Spinal cord (tissue), 10 donors: ENCODE results near the gene SLC11A2. TPM values are rescaled to one million over a fixed set of nuclear protein-coding genes. Genes with fewer than 3 reads are reported as not detected.

Source experiments
- DNase-seq, 6 donors: peaks; one replicate each; pipeline versions ENCODE4 v3.0.0 to v3.0.0-alpha.2; 2013 to 2015; ENCODE audit warnings: low spot score in 6 of 6, low read depth in 4 of 6
- H3K27ac ChIP-seq: one replicate; pipeline ENCODE4 v1.5.1; 2013; ENCODE audit warnings: low read depth, low read length, control low read depth
- H3K27me3 ChIP-seq: one replicate; pipeline ENCODE4 v1.6.1; 2013; ENCODE audit warnings: low read length; ENCODE audit not compliant: control insufficient read depth, insufficient read depth
- H3K36me3 ChIP-seq: one replicate; pipeline ENCODE4 v1.6.1; 2013; ENCODE audit warnings: low read length; ENCODE audit not compliant: control insufficient read depth, insufficient read depth
- H3K4me1 ChIP-seq: one replicate; pipeline ENCODE4 v1.6.1; 2013; ENCODE audit warnings: low read length; ENCODE audit not compliant: control insufficient read depth, insufficient read depth
- H3K4me3 ChIP-seq: one replicate; pipeline ENCODE4 v1.5.1; 2013; ENCODE audit warnings: low read depth, low read length, control low read depth
- H3K9me3 ChIP-seq: one replicate; pipeline ENCODE4 v1.6.1; 2013; ENCODE audit warnings: low read length; ENCODE audit not compliant: control insufficient read depth, insufficient read depth
- WGBS: methylation state at CpG from one replicate; pipeline ENCODE4 v1.1.5; 2013; ENCODE audit warnings: missing lambda C conversion rate; ENCODE audit not compliant: insufficient coverage; 5-methylcytosine and 5-hydroxymethylcytosine counted together
- polyA plus RNA-seq, 2 donors: library from polyadenylated mRNA; unstranded; fragments of 120-200 nt; gene quantifications; one replicate each; pipeline ENCODE4 v1.2.1, GENCODE V29; 2013; ENCODE audit not compliant: insufficient read length in 2 of 2
- total RNA-seq, 2 donors: library from RNA; depleted of rRNA in 1 of 2; stranded (reverse); fragments of 120-200 nt in 1 of 2; fragments of >200 nt in 1 of 2; gene quantifications; one replicate each; pipeline versions ENCODE4 v1.2.3 to v1.2.4, GENCODE V29; 2013 to 2014
- donor health status: healthy.

The SLC11A2 gene
- total and polyA plus RNA-seq, 4 donors: 52.0 to 102 (median 60.5) TPM

- H3K4me1 ChIP-seq: no peaks in the 10 kb centered on the region
- DNase-seq: no peak
These were observed 40.9 kb downstream of the SLC11A2 start for GRCh38 chr12:50985322-50985721.

DNA sequence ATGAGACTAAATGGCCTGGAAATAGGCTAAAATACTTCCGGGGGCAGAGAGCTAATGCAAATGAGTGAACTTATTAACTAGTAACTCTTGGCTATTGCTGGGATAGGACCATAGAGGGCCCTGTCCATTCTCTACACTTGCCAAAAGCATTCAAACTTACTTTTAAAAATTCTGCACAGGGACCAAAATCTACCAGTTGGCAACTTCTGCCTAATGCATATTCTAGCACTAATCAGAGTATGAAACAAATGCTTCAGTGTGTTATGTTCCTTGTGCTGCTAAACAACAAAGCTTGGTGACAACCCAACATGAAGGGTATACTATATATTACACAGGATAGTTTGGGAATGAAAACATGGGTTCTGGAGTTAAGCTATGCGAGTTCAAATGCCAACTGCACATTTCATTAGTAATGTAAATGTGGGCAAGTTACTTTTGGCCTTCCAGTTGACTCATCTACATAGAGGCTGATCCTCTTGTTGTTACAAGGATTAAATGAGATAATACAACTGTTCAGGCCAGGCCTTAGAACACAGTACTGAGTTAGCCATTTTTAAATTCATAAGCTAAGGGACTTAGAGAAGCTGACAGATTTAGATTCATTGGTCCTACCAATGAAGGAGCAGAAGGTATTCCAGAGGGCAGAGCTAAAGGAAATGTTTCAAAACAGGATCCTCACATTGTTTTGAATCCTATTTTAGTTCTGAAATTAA, 41.4 kb downstream of the SLC11A2 start:
- H3K36me3 ChIP-seq: peaks cover 13% of the 10 kb centered on the region
- no peak overlapping the region for H3K27ac ChIP-seq
- peak in 2 of 6 donors; percentile 50 to 54 for DNase-seq
- H3K4me1 ChIP-seq: no peaks in the 10 kb centered on the region
- H3K27me3 ChIP-seq: no peaks in the 10 kb centered on the region
- no CpG with 5 or more reads among the region's 2 CpGs for WGBS
- H3K9me3 ChIP-seq: no peaks in the 10 kb centered on the region
- H3K4me3 ChIP-seq: no peak overlapping the region

More at GRCh38 chr12:50985322-50985721, 40.9 kb downstream of the SLC11A2 start:
- Histone ChIP-seq H3K27me3 (no peaks in the 10 kb centered on the region), H3K36me3 (peaks cover 11% of the 10 kb centered on the region), H3K9me3 (no peaks in the 10 kb centered on the region), H3K4me3 (no peak overlapping the region), H3K27ac (no peak overlapping the region)

DNA sequence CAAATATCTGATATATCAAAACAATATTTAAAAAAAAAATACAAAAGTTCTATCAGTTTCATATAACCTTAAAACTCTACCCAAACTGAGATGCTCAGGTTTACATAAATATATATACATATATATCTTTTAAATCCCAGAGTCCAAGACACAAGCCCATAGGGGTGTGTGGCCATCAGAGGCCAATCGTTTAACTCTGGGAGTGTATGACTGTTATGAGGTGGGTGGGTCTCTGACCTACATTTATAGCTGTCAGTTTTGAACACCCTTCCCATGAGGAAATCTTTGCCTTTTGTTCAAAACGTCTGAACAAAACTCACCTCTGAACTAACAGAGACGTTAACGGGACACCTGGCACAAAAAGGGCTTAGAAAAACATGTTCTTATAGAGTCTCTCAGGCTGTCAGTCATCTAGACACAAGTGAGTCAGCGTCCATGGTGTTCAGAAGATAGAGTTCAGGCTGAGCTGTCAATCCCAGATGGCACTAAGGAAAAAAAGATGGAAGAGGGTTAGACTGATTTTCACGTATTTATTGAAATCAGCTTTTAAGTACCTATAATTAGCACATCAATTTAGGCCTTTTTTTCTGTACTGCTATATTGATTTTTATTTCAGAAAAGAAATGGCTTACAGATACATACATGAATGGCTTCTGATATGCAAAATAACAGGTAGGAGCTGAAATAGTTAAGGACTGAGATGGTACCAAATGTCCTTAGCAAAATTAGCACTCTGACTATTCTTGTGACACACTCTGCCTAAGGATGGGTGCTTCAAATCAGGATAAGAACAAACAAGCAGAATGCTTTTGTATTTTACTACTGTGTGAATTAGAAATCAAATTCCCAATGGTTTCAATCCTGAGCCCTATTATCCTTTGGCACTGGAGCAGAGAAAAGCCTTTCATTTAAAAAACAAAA, 44.6 kb downstream of the SLC11A2 start:
- H3K27me3 ChIP-seq: no peaks in the 10 kb centered on the region
- peaks cover 3% of the 10 kb centered on the region for H3K36me3 ChIP-seq
- H3K4me3 ChIP-seq: no peak overlapping the region
- no peak overlapping the region for H3K27ac ChIP-seq
- no peaks in the 10 kb centered on the region for H3K4me1 ChIP-seq
- no peak for DNase-seq
- 77% methylated on average over 3 of the region's 6 CpGs for WGBS
- no peaks in the 10 kb centered on the region for H3K9me3 ChIP-seq

DNA sequence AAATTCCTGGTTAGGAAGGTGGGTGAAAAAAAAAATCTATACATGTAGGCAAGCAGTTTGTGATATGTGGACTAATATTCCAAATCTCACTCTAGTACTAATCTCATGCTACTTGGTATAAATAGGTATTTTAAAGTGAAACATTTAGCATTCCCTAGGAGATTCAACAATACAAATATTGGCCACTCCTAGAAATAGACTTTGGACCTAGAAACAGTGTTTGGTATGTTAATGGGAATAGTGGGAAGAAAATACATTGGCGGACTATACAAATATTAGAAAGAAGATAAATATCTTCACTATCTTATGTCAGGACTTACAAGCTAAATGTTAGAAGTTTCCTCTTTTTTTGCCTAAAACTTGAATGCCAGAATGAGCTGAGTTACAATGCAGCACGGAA, 45.6 kb downstream of the SLC11A2 start:
- H3K36me3 ChIP-seq: peaks cover 2% of the 10 kb centered on the region
- H3K4me1 ChIP-seq: no peaks in the 10 kb centered on the region
- H3K27ac ChIP-seq: no peak overlapping the region
- H3K27me3 ChIP-seq: no peaks in the 10 kb centered on the region
- H3K9me3 ChIP-seq: no peaks in the 10 kb centered on the region
- DNase-seq: no peak
- H3K4me3 ChIP-seq: no peak overlapping the region
- no CpG with 5 or more reads among the region's 2 CpGs for WGBS

GRCh38 chr12:50979369-50980052, 46.7 kb downstream of the SLC11A2 start:
- no peak overlapping the region for H3K27ac ChIP-seq
- no peak overlapping the region for H3K4me3 ChIP-seq
- WGBS: 89% methylated on average over 3 of the region's 6 CpGs

GRCh38 chr12:50971946-50972345, 54.2 kb downstream of the SLC11A2 start:
- H3K9me3 ChIP-seq: no peaks in the 10 kb centered on the region
- DNase-seq: no peak
- no peak overlapping the region for H3K4me3 ChIP-seq
- no peaks in the 10 kb centered on the region for H3K4me1 ChIP-seq
- no peaks in the 10 kb centered on the region for H3K27me3 ChIP-seq
- peaks cover 11% of the 10 kb centered on the region for H3K36me3 ChIP-seq
- H3K27ac ChIP-seq: no peak overlapping the region

More at GRCh38 chr12:50979369-50980052, 46.7 kb downstream of the SLC11A2 start:
- no peak for DNase-seq
- Histone ChIP-seq H3K36me3 (peaks cover 2% of the 10 kb centered on the region), H3K27me3 (no peaks in the 10 kb centered on the region), H3K9me3 (no peaks in the 10 kb centered on the region), H3K4me1 (no peaks in the 10 kb centered on the region)

- no peaks in the 10 kb centered on the region for H3K27me3 ChIP-seq
- H3K4me3 ChIP-seq: no peak overlapping the region
- peaks cover 6% of the 10 kb centered on the region for H3K36me3 ChIP-seq
- no peak overlapping the region for H3K27ac ChIP-seq
- H3K4me1 ChIP-seq: no peaks in the 10 kb centered on the region
- DNase-seq: no peak
- H3K9me3 ChIP-seq: no peaks in the 10 kb centered on the region
- no CpG with 5 or more reads among the region's 1 CpG for WGBS
These were observed 61.8 kb downstream of the SLC11A2 start for GRCh38 chr12:50964432-50964831.

GRCh38 chr12:50961708-50962107, 64.5 kb downstream of the SLC11A2 start:
- Histone ChIP-seq H3K36me3 (no peaks in the 10 kb centered on the region), H3K27me3 (no peaks in the 10 kb centered on the region), H3K4me1 (no peaks in the 10 kb centered on the region), H3K27ac (no peak overlapping the region), H3K9me3 (no peaks in the 10 kb centered on the region), H3K4me3 (no peak overlapping the region)
- no peak for DNase-seq
- WGBS: 100% methylated on average over 1 of the region's 4 CpGs

- no peak for DNase-seq
- Histone ChIP-seq H3K9me3 (no peaks in the 10 kb centered on the region), H3K36me3 (no peaks in the 10 kb centered on the region), H3K27me3 (no peaks in the 10 kb centered on the region), H3K27ac (no peak overlapping the region), H3K4me3 (no peak overlapping the region), H3K4me1 (no peaks in the 10 kb centered on the region)
These were observed 66.1 kb downstream of the SLC11A2 start for GRCh38 chr12:50960130-50960529.
